NCI-H345 treated with DMSO at 0.1 percent for 48 hours (cell line): ENCODE data around the gene RXRA.

Experiments
- DNase-seq: peaks from one replicate; lab custom pipeline; 2025; ENCODE audit not compliant: unreplicated experiment; lab: John Stamatoyannopoulos, UW

Gene RXRA

GRCh38 chr9:134442486-134443173 lies 116.4 kb downstream of the RXRA start:
- DNase-seq: no peak

DNA sequence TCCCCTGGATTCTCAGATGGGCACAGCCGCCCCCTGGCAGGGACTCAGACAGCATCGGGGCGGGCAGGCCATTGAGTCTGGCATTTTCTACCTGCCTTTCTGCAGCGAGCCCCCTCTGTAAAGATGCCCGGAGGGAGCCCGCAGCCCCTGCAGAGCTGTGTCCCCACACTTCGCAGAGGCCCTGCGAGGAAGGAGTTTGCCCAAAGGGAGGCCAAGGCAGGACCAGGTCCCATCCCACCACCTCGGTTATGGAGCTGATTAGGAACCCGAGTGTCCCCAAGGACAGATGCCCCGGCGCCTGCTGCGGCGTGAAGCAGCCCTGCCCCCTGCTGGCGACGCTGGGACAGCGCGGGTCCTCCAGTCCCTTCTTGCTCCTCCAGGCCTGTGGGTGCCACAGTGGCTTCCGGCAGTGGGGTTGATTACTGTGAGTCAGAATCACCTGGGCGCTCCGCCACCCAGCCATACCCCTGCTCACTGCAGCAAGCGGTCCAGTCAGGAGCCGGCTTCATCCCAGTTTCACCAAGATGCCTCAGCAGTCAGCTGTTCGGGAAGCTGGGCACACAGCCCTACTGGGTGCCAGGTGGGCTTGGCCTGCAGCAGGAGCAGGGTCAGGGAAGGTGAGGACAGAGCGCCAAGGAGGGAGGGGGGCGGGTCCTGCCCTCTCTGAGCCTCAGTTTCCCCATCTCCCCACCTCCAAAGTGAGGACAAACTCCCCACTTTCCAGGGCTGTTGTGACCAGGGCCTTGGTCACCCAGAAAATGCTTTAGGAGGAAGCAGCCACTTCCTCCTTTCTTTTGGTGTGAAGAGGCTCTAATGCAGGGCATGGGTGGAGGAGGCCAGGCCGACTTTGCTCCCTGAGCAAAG lies 117.2 kb downstream of the RXRA start:
- peak; percentile 75 for DNase-seq

DNA sequence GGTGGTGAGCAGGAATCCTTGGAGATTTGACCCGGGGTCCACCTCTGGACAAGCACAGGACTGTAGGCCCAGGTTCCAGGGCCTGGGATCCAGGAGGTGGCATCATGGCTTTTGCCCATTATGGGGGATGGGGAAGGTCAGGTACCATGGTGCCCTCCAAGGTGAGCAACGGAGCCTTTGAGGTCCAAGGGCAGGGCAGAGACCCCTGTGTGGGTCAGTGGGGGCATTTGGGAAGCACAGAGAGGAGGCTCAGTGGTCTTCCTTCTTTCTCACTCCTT lies 117.7 kb downstream of the RXRA start:
- DNase-seq: no peak

DNA sequence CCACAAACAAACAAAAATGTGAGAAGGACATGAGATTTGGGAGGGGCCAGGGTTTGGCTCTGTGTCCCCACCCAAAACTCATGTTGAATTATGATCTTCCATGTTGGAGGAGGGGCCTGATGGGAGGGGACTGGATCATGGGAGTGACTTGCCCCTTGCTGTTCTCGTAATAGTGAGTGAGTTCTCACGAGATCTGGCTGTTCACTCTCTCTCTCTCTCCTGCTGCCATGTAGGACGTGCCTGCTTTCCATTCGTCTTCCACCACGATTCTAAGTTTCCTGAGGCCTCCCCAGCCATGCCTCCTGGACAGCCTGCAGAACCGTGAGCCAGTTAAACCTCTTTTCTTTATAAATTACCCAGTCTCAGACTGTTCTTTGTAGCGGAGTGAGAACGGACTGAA lies 118.7 kb downstream of the RXRA start:
- DNase-seq: no peak

DNA sequence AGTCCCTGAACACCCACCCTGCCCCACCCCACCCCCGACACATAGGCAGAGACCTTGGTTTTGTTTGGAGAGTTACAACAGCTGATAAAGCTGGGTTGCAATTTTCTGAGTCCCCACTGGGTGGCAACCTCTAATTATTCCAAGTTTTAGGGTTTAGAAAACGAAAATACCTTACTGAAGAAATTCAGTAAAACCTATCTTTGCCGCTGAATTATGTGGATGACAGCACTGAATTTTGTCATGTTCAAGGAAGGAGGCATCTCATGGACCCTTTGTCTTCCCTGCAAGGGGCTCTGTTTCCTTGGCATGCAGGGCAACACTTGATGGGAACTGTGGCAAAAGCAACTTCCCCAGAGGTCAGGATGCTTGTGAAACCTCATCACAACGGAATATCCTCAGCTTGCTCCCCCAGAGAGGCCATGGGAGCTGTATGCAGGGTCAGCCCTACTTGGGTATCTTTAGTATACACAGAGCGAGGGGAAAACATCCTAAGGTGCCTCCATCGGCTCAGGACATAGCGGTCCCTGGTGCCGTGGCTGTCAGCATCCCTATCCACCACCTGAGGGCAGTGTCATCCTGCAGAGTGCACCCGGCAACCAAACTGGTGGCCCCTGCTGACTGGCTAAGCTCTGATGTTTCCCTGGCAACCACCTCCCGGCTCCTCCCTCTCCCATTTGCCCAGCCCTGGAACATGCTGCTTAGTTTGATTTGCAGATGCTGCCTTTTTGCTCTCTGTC lies 123.1 kb downstream of the RXRA start:
- DNase-seq: peak; percentile 90

DNA sequence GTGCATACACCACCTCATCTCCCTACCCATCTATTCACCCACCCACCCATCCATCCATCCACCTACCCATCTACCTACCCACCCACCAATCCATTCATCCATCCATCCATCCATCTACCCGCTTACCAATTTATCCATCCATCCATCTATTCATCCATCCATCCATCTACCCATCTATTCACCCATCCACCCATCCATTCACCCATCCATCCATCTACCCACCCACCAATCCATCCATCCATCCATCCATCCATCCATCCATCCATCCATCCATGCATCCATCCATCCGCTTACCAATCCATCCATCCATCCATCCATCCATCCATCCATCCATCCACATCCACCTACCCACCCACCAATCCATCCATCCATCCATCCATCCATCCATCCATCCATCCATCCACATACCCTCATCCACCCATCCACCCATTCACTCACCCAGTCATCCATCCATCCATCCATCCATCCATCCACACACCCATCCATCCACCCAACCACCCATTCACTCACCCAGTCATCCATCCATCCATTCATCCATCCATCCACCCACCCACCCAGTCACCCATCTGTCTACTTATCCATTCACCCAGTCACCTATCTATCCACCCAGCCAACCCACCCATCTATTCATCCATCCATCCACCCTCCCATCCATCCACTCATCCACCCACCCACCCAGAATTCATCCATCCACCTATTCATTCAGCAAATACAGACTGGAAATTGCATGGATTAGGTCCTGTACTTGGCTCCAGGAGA lies 125.6 kb downstream of the RXRA start:
- DNase-seq: no peak

DNA sequence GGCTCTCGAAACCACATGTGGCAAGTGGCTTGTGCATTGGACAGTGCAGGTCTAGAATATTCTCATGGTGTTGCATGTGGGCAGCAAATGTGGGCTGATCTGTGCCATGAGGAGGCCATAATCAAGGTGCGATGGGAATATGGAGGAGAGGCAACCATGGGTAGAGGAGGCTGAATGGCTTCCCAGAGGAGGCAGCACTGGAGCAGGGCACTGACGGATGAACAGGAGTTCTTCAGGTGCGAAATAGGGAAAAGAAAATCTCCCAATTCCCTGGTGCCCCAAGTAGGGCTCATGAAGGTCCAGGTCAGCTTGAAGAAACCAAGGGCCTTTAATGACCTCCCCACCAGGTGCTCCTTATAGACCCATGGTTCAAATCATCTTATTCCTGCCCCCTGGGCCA lies 126.5 kb downstream of the RXRA start:
- DNase-seq: no peak

DNA sequence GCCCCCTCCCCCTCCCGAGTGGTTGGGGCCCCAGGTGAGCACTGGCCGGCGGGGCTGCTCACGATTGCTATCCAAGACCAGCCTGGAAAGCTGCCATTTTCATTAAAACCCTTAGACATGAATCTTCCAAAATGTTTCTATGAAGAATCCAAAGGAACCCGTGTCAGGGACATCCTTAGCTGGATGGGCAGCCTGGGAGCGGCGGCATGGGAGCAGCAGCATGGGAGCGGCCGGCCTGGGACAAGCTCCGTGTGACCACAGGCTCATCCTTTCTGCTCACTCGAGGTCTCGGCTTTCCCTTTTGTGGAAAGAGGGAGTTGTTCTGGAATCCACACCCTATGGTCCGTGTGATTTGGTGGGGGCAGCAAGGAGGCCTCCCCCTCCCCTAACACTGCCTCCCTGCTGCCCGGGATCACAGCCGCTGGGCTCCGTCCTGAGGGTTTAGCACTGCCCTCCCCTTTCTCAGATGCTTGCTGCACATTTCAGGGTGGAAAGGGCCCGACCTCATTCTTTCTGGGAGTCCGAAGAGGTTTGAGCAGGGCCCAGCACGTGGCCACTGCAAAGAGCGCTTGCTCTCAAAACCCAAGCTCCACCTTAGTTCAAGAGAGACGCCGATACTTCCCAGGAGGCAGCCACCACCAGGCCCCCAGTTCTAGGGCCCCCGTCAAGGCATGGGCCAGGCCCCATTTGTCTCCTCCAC lies 127.7 kb downstream of the RXRA start:
- no peak for DNase-seq

GRCh38 chr9:134454476-134454857 lies 128.2 kb downstream of the RXRA start:
- DNase-seq: no peak

GRCh38 chr9:134455021-134455471 lies 128.8 kb downstream of the RXRA start:
- DNase-seq: no peak

DNA sequence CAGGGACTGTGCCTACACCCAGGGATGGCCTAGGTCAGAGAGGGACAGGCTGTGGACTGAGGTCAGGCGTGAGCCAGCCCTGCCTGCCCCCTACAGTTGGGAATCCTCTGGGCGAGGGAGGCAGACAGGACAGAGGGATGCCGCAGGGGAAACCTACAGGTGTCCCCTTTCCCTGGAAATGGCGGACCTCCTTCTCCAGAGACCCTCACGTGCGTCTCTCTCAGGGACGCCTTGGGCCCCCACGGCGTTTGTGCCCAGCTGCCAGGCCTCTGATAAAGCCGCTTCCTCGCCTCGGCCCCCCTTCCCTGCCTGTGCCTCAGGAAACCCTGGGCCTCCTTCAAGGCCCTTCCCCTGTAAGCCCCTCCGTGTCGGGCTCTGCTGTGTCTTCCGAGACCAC lies 129.3 kb downstream of the RXRA start:
- DNase-seq: no peak

DNA sequence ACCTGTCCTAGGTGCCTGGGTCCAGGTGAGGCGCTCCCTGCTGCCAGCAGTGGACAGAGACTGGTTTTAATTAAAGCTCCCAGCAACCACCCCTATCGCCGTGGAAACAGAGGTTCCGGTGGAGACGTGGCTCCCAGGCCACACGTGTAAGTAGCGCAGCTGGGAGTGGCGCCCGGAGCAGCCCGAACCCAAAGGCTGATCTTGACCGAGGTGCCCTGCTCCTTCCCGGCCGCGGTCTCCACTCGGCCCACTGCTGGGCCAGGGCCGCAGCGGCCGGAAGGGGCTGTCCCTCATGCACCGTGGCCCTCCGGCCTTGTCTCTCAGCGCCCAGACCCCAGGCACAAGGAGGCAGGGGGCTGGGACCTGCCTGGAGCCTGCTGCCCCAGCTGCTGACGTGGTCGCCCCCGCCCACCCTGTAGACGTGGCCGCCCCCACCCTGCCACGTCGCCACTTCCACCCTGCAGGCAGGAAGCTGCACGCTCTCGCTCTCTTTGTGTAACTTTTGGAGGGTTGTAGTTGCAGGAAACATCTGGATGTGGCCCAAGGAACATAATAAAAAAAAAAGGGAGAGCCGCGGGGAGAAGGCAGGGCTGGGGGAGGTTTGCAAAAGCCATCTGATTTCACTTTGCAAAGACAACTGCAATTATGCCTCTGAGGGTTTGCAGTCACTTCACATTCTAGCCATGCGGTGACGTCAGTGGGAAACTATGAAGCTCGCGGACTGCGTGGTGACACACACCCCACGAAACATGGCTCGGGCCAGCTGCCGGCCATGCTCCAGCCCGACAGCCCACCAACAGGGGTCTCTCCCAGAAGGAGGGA lies 129.9 kb downstream of the RXRA start:
- no peak for DNase-seq

DNA sequence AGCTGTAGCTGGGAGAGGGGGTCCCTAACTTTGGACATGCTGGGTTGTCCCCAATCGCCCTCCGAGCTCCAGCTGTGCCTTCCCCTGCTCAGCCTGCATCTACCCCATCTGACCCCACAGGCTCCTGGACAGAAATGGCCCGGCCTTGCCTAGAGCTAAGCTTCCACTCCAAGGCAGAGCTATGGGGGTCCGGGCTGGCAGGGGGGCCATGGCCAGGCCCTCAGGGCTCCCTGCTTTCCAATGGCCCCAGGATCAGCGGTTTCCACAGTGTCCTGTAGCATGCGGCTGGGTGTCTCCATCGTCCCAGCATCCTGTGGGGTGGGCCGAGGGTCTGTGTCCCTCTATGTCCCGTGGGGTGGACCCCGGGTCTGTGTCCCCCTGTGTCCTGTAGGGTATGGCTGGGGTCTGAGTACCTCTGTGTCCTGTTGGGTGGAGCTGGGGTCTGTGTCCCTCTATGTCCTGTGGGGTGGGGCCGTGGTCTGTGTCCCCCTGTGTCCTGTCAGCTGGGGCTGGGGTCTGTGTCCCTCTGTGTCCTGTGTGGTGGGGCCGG lies 130.6 kb downstream of the RXRA start:
- no peak for DNase-seq

DNA sequence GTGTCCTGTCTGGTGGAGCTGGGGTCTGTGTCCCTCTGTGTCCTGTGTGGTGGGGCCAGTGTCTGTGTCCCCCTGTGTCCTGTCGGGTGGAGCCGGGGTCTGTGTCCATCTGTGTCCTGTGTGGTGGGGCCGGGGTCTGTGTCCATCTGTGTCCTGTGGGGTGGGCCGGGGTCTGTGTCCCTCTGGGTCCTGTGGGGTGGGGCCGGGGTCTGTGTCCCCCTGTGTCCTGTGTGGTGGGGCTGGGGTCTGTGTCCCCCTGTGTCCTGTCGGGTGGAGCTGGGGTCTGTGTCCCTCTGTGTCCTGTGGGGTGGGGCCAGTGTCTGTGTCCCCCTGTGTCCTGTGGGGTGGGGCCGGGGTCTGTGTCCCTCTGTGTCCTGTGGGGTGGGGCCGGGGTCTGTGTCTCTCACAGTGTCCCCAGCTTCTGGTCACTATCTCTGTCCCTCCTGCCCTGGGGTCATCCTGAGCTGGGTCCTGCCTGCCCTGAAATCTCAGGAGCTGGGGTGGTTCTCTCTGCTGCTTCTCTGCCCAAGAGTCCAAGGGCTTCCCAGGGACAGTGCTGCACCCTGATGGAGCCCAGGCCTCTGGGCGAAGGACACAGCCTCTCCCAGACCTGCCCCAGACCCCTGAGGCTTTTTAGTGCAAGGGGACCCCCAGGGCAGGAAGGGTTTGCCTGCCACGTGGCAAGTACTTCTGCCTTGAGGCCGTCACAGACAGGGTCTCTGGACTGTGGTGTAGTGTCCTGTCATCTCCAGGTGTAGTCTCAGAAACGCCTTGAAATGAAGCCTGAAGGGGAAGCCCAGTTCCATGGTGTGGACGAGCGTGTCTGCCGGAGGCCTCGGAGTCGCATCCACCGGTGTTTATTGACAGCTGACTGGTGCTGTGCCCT lies 131.3 kb downstream of the RXRA start:
- DNase-seq: no peak

DNA sequence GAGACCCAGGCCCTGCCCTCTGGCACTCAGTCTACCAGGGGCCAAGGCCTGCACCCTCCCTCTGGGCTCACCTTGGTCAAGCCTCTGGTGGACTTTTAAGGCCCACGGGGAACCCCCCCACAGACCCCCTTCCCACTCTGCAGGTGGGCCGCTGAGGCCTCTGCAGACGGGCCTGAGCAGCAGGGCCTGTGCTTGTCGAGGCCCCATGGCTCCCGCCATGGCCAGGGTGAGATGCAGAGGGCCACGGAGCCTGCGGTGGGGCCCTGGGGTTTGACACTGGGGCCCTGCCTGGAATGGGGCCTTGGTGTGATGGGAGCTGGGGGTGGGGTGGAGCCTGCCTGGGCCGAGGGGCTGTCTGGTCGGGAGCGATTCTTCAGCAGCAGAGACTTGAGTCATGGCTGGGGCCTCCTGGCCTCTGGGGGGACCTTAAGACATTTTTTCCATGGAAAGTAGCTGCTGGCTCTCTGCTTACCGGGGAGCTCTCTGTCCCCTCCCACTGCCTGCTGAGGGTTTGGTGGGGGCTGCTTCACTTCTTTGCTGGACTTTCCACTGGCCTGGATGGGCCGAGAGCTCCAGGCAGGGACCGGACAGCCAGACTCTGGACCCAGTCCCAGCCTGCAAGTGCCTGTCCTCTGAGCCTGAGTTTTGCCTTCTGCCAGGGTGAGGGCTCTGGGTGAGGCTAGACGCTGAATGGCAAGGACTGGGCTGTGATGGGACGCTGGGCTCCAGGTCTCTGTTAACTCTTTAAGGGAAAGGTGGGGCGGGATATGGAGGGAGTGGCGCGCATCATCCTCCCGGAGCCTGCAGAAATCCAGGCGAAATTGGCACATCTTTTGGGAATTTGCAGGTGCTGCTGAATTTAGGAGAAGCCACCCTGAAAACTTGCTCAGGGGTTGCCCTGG lies 132.2 kb downstream of the RXRA start:
- DNase-seq: no peak

GRCh38 chr9:134459164-134459563 lies 132.9 kb downstream of the RXRA start:
- no peak for DNase-seq

GRCh38 chr9:134459573-134459972 lies 133.3 kb downstream of the RXRA start:
- no peak for DNase-seq

DNA sequence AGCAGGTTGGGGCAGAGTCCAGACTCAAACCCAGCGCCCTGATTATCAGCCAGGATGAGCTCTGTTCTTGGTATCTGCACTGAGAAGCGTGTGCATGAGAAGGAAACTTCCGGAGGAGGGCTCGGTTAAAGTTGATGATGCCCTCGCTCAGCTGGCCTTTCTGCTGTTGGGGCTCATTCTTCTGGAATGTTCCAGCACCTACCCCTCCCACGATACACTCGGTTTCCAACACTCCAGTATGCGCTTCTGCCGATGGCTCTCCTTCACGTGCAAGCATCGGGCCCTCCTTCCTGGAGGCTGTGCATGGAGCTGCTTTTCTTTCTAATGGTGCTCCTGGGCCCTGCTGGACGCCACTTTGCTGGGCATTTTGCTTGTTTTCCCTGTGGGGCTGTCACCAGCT lies 134.0 kb downstream of the RXRA start:
- DNase-seq: peak; percentile 55
